HUES48 (cell line): ENCODE measurements around the gene IGSF9.

Experiments
- H3K27ac ChIP-seq: one replicate; pipeline ENCODE4 v1.7.0; 2013; ENCODE audit warnings: low read depth, low read length, inconsistent platforms
- H3K27me3 ChIP-seq: 2 replicates; pipeline ENCODE4 v1.6.1; 2013; ENCODE audit warnings: mild to moderate bottlenecking, low read length; ENCODE audit not compliant: control insufficient read depth, insufficient read depth
- H3K36me3 ChIP-seq: 2 replicates; pipeline ENCODE4 v1.6.1; 2013; ENCODE audit warnings: low read length; ENCODE audit not compliant: control insufficient read depth, insufficient read depth
- H3K4me1 ChIP-seq: 2 replicates; pipeline ENCODE4 v1.6.1; 2013; ENCODE audit warnings: mild to moderate bottlenecking, low read length; ENCODE audit not compliant: control insufficient read depth, insufficient read depth
- H3K4me3 ChIP-seq: 2 replicates; pipeline ENCODE4 v1.5.1; 2013; ENCODE audit warnings: mild to moderate bottlenecking, low read depth, low read length
- H3K9ac ChIP-seq: 2 replicates; pipeline ENCODE4 v1.6.1; 2013; ENCODE audit warnings: mild to moderate bottlenecking, low read depth, low read length, moderate library complexity
- H3K9me3 ChIP-seq: 2 replicates; pipeline ENCODE4 v1.6.1; 2013; ENCODE audit warnings: low read length; ENCODE audit not compliant: control insufficient read depth, insufficient read depth

The IGSF9 gene

GRCh38 chr1:159938905-159939677 is 6.3 kb downstream of the IGSF9 start:
- Histone ChIP-seq H3K27me3 (no peaks in the 10 kb centered on the region), H3K4me1 (peaks cover 15% of the 10 kb centered on the region), H3K36me3 (peaks cover 28% of the 10 kb centered on the region; the same call in 1 of the 2 replicates), H3K9ac (no peak overlapping the region), H3K4me3 (no peak overlapping the region), H3K27ac (no peak overlapping the region), H3K9me3 (no peaks in the 10 kb centered on the region)

- Histone ChIP-seq H3K9ac (no peak overlapping the region), H3K4me3 (no peak overlapping the region), H3K36me3 (peaks cover 29% of the 10 kb centered on the region; the same call in 1 of the 2 replicates), H3K4me1 (peaks cover 12% of the 10 kb centered on the region), H3K27me3 (no peaks in the 10 kb centered on the region), H3K9me3 (no peaks in the 10 kb centered on the region), H3K27ac (no peak overlapping the region)
These were observed 7.1 kb downstream of the IGSF9 start for GRCh38 chr1:159938211-159938852.

- H3K9ac ChIP-seq = no peak overlapping the region
- no peaks in the 10 kb centered on the region for H3K9me3 ChIP-seq
- H3K27ac ChIP-seq = no peak overlapping the region
- no peak overlapping the region for H3K4me3 ChIP-seq
- H3K36me3 ChIP-seq = peaks cover 32% of the 10 kb centered on the region; the same call in 1 of the 2 replicates
- peaks cover 12% of the 10 kb centered on the region for H3K4me1 ChIP-seq
- no peaks in the 10 kb centered on the region for H3K27me3 ChIP-seq
These were observed 8.2 kb downstream of the IGSF9 start for GRCh38 chr1:159937054-159937750.

GRCh38 chr1:159936273-159936904 is 9.0 kb downstream of the IGSF9 start:
- Histone ChIP-seq H3K4me3 (no peak overlapping the region), H3K4me1 (peaks cover 12% of the 10 kb centered on the region), H3K36me3 (peaks cover 38% of the 10 kb centered on the region; the same call in 1 of the 2 replicates), H3K9ac (no peak overlapping the region), H3K27ac (no peak overlapping the region), H3K27me3 (no peaks in the 10 kb centered on the region), H3K9me3 (no peaks in the 10 kb centered on the region)

- H3K9me3 ChIP-seq = no peaks in the 10 kb centered on the region
- H3K9ac ChIP-seq = no peak overlapping the region
- peaks cover 12% of the 10 kb centered on the region for H3K4me1 ChIP-seq
- H3K36me3 ChIP-seq = peaks cover 42% of the 10 kb centered on the region; the same call in 1 of the 2 replicates
- no peak overlapping the region for H3K27ac ChIP-seq
- H3K4me3 ChIP-seq = no peak overlapping the region
- no peaks in the 10 kb centered on the region for H3K27me3 ChIP-seq
These were observed 9.6 kb downstream of the IGSF9 start for GRCh38 chr1:159935719-159936272.

- no peaks in the 10 kb centered on the region for H3K27me3 ChIP-seq
- no peak overlapping the region for H3K27ac ChIP-seq
- no peaks in the 10 kb centered on the region for H3K9me3 ChIP-seq
- H3K36me3 ChIP-seq = peaks cover 37% of the 10 kb centered on the region; the same call in 1 of the 2 replicates
- no peak overlapping the region for H3K4me3 ChIP-seq
- H3K4me1 ChIP-seq = peaks cover 12% of the 10 kb centered on the region
- no peak overlapping the region for H3K9ac ChIP-seq
These were observed 10.1 kb downstream of the IGSF9 start for GRCh38 chr1:159935305-159935704.

GRCh38 chr1:159934136-159935039 is 11.0 kb downstream of the IGSF9 start:
- Histone ChIP-seq H3K36me3 (peaks cover 31% of the 10 kb centered on the region; the same call in 1 of the 2 replicates), H3K4me1 (peaks cover 12% of the 10 kb centered on the region), H3K9ac (no peak overlapping the region), H3K27me3 (no peaks in the 10 kb centered on the region), H3K27ac (no peak overlapping the region), H3K9me3 (no peaks in the 10 kb centered on the region), H3K4me3 (no peak overlapping the region)

- H3K27me3 ChIP-seq = no peaks in the 10 kb centered on the region
- H3K4me3 ChIP-seq = no peak overlapping the region
- H3K27ac ChIP-seq = no peak overlapping the region
- H3K9me3 ChIP-seq = no peaks in the 10 kb centered on the region
- H3K4me1 ChIP-seq = peaks cover 12% of the 10 kb centered on the region
- peaks cover 39% of the 10 kb centered on the region for H3K36me3 ChIP-seq
- no peak overlapping the region for H3K9ac ChIP-seq
These were observed 12.1 kb downstream of the IGSF9 start for GRCh38 chr1:159933347-159933746.

- Histone ChIP-seq H3K4me1 (peaks cover 11% of the 10 kb centered on the region), H3K9me3 (no peaks in the 10 kb centered on the region), H3K27me3 (no peaks in the 10 kb centered on the region), H3K27ac (no peak overlapping the region), H3K36me3 (peaks cover 46% of the 10 kb centered on the region), H3K4me3 (no peak overlapping the region), H3K9ac (no peak overlapping the region)
These were observed 12.8 kb downstream of the IGSF9 start for GRCh38 chr1:159932296-159933285.
